RKO (cell line): ENCODE data around the gene CASTOR2.
"Not testable (repeated sequence)": the region's sequence is repeated elsewhere in the genome, so short reads cannot be mapped to it uniquely, and the experiment has no call there.

ENCODE experiments used
- DNase-seq: peaks from one replicate; pipeline ENCODE4 v3.0.0-alpha.2; 2016; ENCODE audit warnings: low spot score

The CASTOR2 gene

GRCh38 chr7:74964511-74965119, at the start of gene CASTOR2:
TSS of gene CASTOR2 (plus strand) at chr7:74964705. CDS start at chr7:74964986, 281 bp downstream.
- DNase-seq, result not testable (repeated sequence)

- not testable (repeated sequence) for DNase-seq
Observed at GRCh38 chr7:74922321-74922890, 42.1 kb upstream of the CASTOR2 start.

DNA sequence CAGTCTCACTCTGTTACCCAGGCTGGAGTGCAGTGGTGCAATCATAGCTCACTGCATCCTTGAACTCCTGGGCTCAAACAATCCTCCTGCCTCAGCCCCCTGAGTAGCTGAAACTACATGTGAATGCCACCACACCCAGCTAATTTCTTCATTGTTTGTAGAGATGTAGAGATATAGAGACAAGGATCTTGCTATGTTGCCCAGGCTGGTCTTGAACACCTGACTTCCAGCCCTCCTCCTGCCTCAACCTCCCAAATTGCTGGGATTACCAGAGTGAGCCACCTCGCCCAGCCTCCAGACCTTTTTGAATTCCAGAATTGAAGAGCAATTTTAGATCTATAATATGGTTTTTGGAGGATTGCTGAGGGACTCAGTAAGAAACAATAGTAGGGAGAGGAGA, 40.9 kb upstream of the CASTOR2 start:
- DNase-seq, result not testable (repeated sequence)

GRCh38 chr7:74926968-74927367, 37.5 kb upstream of the CASTOR2 start:
- not testable (repeated sequence) for DNase-seq

- DNase-seq, result not testable (repeated sequence)
Observed at GRCh38 chr7:74931563-74932328, 32.8 kb upstream of the CASTOR2 start.

DNA sequence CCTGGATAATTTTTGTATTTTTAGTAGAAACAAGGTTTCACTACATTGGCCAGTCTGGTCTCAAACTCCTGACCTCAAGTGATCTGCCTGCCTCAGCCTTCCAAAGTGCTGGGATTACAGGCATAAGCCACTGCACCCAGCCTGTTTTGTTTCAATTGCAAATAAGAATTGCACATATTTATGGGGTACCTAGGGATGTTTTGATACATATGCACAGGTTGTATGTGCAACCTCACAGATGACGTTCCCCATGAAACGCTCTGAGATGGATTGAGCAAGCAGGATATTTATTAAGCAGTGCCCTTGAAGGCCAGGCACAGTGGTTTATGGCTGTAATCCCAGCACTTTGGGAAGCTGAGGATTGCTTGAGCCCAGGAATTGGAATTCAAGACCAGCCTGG, 25.1 kb upstream of the CASTOR2 start:
- not testable (repeated sequence) for DNase-seq

- not testable (repeated sequence) for DNase-seq
Observed at GRCh38 chr7:74941302-74942069, 23.0 kb upstream of the CASTOR2 start.

GRCh38 chr7:74943923-74944322, 20.6 kb upstream of the CASTOR2 start:
- not testable (repeated sequence) for DNase-seq

- not testable (repeated sequence) for DNase-seq
Observed at GRCh38 chr7:74947741-74948140, 16.8 kb upstream of the CASTOR2 start.

- DNase-seq, result not testable (repeated sequence)
Observed at GRCh38 chr7:74953774-74954173, 10.7 kb upstream of the CASTOR2 start.

GRCh38 chr7:74958328-74958727, 6.2 kb upstream of the CASTOR2 start:
- not testable (repeated sequence) for DNase-seq

DNA sequence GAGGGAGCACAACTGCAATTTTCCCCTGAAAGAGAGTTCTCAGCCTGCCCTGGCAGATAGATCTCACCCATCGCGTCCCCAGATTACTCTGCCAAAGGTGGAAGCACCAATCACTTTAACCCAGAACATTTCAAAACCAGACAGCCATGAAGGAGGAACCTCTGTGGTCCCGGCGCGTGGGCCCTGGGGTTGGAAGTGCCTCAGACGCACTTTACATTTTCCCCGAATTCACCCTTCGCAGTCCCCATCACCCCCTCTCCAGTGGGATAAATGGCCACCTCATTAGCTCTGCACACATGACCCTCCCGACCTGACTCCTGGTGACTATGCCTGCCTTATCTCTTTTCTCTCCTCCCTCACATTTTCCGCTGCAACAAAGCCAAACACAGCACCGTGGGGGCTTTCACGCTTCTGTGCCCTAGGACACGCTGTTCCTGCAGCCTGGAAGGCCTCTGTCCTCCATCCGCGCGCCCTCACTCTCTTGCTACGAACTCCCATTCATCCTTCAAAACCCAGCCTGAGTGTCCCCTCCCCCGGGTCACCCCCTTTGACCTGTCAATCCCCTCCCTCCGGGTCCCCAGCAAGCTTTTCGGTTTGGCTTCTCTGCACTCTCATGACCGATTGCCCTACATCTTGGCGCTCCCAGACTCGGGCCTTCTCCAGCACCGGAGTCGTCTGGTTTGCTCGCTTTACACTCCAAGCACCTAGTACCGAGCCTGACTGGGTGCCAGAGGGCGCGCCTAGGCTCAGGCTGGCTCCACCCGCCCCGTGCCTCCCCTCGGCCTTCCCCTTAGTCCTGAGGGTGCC, 598 bp upstream of the CASTOR2 start:
- not testable (repeated sequence) for DNase-seq

DNA sequence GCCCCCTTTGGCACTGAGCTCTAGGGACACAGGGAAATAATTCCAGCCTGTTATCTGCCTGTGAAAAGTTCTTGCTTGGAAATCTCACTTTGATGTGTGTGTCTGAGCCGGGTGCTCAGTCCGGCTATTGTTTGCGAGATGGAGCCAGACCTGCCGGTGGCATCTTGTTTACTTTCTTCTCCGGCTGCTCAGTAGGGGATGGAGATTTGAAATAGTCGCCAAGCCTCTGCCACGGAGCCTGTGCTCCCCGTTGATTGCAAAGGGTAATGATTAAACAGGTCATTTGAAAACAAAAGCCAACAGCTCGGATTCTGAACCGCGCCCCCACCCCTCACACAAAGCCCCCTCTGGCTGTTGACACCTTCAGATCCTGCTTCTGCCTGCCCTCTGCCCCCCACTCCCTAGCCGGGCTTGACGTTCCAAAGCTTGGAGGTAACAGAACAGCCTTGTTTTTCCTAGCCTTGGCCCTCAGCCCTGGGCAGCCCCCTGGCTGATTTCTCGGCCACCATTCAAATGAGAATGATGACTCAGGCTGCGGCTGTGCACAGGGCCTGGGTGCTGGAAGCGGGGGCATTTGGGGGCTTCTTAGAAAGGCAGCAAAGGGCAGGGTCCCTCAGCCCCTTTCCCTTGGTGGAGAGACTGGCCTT, 1.8 kb downstream of the CASTOR2 start:
- DNase-seq, result not testable (repeated sequence)

DNA sequence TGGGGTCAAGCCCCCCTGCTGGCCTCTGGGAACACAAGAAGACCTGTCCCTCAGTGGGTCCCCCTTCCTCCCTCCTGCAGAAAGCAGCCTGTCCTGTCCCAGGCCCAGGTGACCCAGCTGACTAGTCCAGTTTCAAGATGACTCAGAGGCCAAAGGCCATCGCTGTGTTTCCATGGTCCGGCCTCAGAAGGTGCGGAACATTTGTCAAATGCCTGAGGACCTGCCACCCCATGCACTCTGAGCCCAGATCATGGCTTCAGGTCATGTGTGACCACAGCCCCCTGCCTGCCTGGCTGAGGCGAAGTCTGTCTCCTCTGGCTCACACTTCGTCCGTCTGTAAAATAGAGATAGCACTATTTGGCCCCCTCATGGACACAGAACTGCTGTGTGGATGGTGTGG, 2.4 kb downstream of the CASTOR2 start:
- not testable (repeated sequence) for DNase-seq

- not testable (repeated sequence) for DNase-seq
Observed at GRCh38 chr7:74971431-74971830, 6.9 kb downstream of the CASTOR2 start.

DNA sequence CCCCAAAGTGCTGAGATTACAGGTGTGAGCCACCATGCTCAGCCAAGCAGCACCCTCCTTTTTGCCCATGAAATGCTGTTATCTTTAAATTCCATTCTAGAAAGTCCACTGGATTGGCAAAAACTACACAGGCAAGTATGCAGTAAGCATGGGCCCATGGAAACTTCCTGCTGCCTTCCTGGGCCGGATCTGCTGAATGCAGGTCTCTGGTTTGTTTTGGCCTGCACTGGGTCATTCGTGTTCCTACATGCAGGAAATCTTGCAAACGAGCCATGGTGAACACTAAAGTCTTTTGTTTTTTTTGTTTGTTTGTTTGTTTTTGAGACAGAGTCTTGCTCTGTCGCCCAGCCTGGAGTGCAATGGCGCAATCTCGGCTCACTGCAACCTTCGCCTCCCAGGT, 7.9 kb downstream of the CASTOR2 start:
- DNase-seq, result not testable (repeated sequence)

GRCh38 chr7:74975959-74976358, 11.5 kb downstream of the CASTOR2 start:
- DNase-seq, result not testable (repeated sequence)

DNA sequence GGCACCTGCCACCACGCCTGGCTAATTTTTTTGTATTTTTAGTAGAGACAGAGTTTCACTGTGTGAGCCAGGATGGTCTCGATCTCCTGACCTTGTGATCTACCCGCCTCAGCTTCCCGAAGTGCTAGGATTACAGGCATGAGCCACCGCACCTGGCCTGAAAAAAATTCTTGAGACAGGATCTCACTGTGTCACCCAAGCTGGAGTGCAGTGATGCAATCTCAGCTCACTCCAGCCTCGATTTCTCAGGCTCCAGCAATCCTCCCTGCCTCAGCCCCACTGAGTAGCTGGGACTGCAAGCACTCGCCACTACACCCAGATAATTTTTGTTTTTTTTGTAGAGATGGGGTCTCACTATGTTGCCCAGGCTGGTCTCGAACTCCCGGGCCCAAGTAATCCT, 13.0 kb downstream of the CASTOR2 start:
- not testable (repeated sequence) for DNase-seq

GRCh38 chr7:74988436-74988835, 23.9 kb downstream of the CASTOR2 start:
- DNase-seq, result not testable (repeated sequence)

DNA sequence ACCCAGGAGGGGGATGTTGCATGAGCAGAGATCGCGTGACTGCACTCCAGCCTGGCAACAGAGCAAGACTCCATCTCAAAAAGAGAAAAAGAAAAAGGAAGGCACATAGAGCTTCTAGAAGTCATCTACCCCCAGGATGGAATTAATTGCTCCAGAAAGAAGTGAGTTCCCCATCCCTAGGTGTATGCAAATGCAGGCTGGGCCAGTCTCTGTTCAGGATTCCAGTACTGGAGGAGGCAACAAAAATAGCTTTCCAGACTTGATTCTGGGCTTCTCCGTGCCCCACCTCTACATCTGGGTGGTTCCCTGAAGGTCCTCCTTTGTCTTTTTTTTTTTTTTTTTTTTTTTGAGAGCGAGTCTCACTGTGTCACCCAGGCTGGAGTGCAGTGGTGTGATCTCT, 28.6 kb downstream of the CASTOR2 start:
- DNase-seq, result no peak
